Smooth muscle cell of the coronary artery (primary cell): ENCODE measurements around the gene CXCR3. TPM values are rescaled to one million over a fixed set of nuclear protein-coding genes. Genes with fewer than 3 reads are reported as not detected.

Experiments used
- total RNA-seq: library from RNA; depleted of rRNA; stranded (reverse); fragments of >200 nt; gene quantifications from 2 replicates; pipeline ENCODE4 v1.2.3, GENCODE V29; 2014; ENCODE audit warnings: low replicate concordance

Gene CXCR3
- not detected in 2 replicates for total RNA-seq

DNA sequence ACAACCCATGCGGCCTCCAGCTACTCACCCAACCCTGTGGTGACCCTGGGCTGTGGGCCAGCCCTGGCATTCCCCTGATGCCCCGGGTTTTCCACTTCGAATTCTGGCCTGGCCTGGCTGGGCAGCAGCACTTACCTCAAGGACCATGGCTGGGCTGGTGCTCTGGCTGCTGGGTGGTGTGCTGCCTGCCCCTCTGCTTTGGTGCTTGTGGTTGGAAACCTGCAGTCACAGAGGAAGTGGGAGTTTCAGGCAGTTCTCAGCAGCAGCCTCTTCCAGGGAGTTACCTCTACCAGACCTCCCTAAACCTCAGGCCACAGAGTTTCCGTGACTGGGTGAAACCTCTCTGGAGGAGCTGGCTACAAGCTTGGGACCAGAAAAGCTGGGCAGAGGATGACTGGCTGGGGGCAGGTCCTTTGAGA, at the start of gene CXCR3:
Gene CXCR3, minus strand, starts transcription at position 209 of the 419 bp plus-strand sequence. Its CDS starts 62 bp downstream, at position 147.

DNA sequence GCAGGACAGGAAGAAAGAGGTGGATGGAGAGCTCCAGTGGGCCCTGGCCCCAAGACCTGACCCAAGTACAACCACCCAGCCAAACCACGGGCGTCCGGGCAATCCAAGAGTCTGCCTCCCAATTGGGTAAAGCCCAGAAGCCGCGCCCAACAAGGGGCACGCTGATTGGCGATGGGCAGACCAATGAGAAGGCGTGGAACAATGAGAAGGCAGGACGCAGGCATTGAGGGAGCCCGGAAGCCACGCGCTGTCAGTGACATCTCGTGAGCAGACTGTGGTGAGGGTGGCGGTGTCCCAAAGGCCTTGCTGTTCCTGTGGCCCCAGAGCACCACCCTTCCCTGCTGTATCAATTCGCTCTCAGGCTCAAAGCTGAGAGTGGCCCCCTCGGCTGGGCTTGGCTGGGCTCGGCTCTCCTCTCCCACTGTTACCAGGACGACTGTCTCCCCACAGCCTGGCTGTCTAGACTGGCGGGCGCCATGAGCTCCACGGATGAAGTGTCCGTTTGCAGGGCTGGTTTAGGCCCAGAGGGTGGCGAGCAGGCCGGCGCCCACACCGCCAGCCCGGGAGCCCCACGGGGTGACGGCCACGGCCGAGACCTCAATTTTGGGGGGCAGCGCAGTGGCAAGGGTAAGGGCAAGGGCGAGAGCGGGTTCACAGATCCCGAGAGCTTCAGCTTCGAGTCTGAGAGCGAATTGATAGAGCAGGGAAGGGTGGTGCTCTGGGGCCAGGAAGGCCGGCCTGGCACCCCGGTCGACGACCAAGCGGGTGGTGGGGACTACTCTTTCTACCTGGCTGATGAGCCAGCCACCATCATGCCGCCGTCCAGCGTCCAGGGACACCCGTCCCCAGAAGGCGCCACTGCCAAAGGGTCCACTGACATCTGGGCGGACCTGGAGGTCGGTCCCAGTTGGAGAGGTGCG, 49.3 kb upstream of the CXCR3 start, which contains the start of gene LOC101059915:
Gene LOC101059915, plus strand, starts transcription at position 219 of the 920 bp plus-strand sequence.

DNA sequence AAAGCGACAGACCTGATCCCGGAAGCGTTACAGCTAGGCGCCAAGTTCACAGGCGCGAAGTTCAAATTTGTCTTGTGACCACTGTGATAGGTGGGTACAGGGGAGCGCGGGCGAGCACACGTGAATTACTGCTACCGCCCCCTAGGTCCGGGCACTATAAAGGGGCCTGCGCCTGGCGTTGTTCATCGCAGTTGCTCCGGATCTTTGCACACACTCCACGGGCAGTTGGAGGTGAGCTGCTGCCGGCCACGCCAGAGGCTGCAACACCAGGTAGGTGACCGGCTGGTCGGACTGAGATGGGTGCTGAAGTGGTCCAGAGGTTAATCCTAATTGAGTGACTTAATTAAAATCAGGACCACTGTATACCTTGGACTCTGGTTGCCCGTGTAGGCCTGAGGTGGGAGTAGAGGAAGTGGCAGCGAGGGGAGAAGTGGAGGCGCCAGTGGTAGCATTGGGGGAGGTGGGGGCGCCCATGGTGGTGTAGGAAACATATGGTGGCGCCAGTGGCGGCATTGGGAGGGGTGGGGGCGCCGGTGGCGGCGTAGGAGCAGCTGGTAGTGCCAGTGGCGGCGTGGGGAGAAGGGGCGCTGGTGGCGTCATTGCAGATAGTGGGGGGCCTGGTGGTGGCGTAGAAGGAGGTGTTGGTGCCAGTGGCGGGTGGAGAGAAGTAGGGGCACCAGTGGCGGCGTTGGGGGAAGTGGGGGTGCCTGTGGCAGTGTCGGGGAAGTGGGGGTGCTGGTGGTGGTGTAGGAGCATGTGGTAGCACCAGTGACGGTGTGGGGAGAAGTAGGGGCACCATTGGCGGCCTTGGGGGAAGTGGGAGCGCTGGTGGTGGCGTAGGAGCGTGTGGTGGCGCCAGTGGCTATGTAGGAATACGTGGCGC, 39.8 kb downstream of the CXCR3 start, which contains the start of gene GCNA:
Gene GCNA, plus strand, starts transcription at position 185 of the 883 bp plus-strand sequence. CDS start 2,385 bp downstream, outside the sequence.

Other genes with a start within 250 kb of the CXCR3 start
- 65.9 and 77.8 TPM in 2 replicates for gene OGT, start 85.4 kb downstream of the CXCR3 start, total RNA-seq
- 1.2 and 1.5 TPM in 2 replicates for gene GCNA, start 40.1 kb downstream of the CXCR3 start, total RNA-seq
- not detected in 2 replicates for gene CXorf49, start 99.8 kb upstream of the CXCR3 start, total RNA-seq
- not detected in 2 replicates for gene CXorf49B, start 144.8 kb upstream of the CXCR3 start, total RNA-seq